Neural cell (in vitro differentiated cells): ENCODE measurements around the gene NTN5. TPM values are rescaled to one million over a fixed set of nuclear protein-coding genes. Genes with fewer than 3 reads are reported as not detected.

Experiments
- H2AFZ ChIP-seq: fragments of 200-600, 300-800 bp; sonication (generic), shearing (Covaris generic); 2 replicates; pipeline ENCODE4 v1.6.0; 2014; ENCODE audit warnings: low read depth, mild to moderate bottlenecking, antibody characterized with exemption, low read length, moderate library complexity
- H3F3A ChIP-seq: fragments of 200-600 bp; shearing (Covaris generic); 2 replicates; pipeline ENCODE4 v1.6.1; 2016; ENCODE audit warnings: mild to moderate bottlenecking, moderate library complexity, mixed read lengths, antibody characterized with exemption, low read length; ENCODE audit not compliant: insufficient read depth, poor library complexity, severe bottlenecking
- H3K27ac ChIP-seq: fragments of 200-600, 300-800 bp; sonication (generic), shearing (Covaris generic); 2 replicates; pipeline ENCODE4 v1.5.1; 2014; ENCODE audit warnings: mild to moderate bottlenecking, low read length, moderate library complexity
- H3K27me3 ChIP-seq: fragments of 300-800, 200-600 bp; sonication (generic), shearing (Covaris generic); 2 replicates; pipeline ENCODE4 v1.6.0; 2014; ENCODE audit warnings: mild to moderate bottlenecking, low read depth, low read length, moderate library complexity; ENCODE audit not compliant: insufficient read depth
- H3K36me3 ChIP-seq: fragments of 300-800, 200-600 bp; sonication (generic), shearing (Covaris generic); 2 replicates; pipeline ENCODE4 v1.5.1; 2014; ENCODE audit warnings: mild to moderate bottlenecking, antibody characterized with exemption, low read length, moderate library complexity; ENCODE audit not compliant: insufficient read depth
- H3K4me2 ChIP-seq: fragments of 300-800, 200-600 bp; sonication (generic), shearing (Covaris generic); 2 replicates; pipeline ENCODE4 v1.6.0; 2014; ENCODE audit warnings: mild to moderate bottlenecking, low read length
- H3K4me3 ChIP-seq: fragments of 300-800, 200-600 bp; sonication (generic), shearing (Covaris generic); 2 replicates; pipeline ENCODE4 v1.5.1; 2014; ENCODE audit warnings: mild to moderate bottlenecking, low read length, moderate library complexity
- H3K79me2 ChIP-seq: fragments of 200-600 bp; shearing (Covaris generic); replicated peaks from 2 replicates; pipeline ENCODE4 v1.6.0; 2014; ENCODE audit warnings: mild to moderate bottlenecking, low read length, moderate library complexity; ENCODE audit not compliant: insufficient read depth
- H3K9ac ChIP-seq: fragments of 300-800, 200-600 bp; sonication (generic), shearing (Covaris generic); 2 replicates; pipeline ENCODE4 v1.6.1; 2016; ENCODE audit warnings: mild to moderate bottlenecking, low read length, mixed read lengths
- H3K9me2 ChIP-seq: fragments of 200-600 bp; shearing (Covaris generic); 2 replicates; pipeline ENCODE4 v1.6.1; 2016; ENCODE audit warnings: mild to moderate bottlenecking, low read length, mixed read lengths; ENCODE audit not compliant: insufficient read depth
- H3K9me3 ChIP-seq: fragments of 200-600, 300-800 bp; sonication (generic), shearing (Covaris generic); 2 replicates; pipeline ENCODE4 v1.6.1; 2016; ENCODE audit warnings: mild to moderate bottlenecking, mixed run types, low read length, moderate library complexity, mixed read lengths
- H4K20me1 ChIP-seq: fragments of 200-600 bp; shearing (Covaris generic); 2 replicates; pipeline ENCODE4 v1.6.1; 2016; ENCODE audit warnings: mild to moderate bottlenecking, mixed run types; ENCODE audit not compliant: insufficient read depth
- CTCF ChIP-seq: fragments of 450-650 bp; IDR thresholded peaks from 2 replicates; pipeline ENCODE4 v1.5.1; 2014; ENCODE audit warnings: antibody characterized with exemption, mild to moderate bottlenecking, moderate library complexity; ENCODE audit not compliant: poor library complexity, severe bottlenecking
- EP300 ChIP-seq: fragments of 450-650 bp; conservative IDR thresholded peaks from 2 replicates; pipeline ENCODE4 v1.6.1; 2014; ENCODE audit warnings: antibody characterized with exemption, mild to moderate bottlenecking, moderate library complexity; ENCODE audit not compliant: poor library complexity, severe bottlenecking
- EZH2 ChIP-seq: fragments of 200-600, 300-800 bp; shearing (Covaris generic), sonication (generic); IDR thresholded peaks from 2 replicates; pipeline ENCODE4 v1.6.1; 2014; ENCODE audit warnings: antibody characterized with exemption, low read length, borderline replicate concordance, mild to moderate bottlenecking; ENCODE audit not compliant: insufficient read depth, poor library complexity, severe bottlenecking
- MXI1 ChIP-seq: fragments of 450-650 bp; conservative IDR thresholded peaks from 2 replicates; pipeline ENCODE4 v1.6.1; 2014; ENCODE audit warnings: antibody characterized with exemption, mild to moderate bottlenecking; ENCODE audit not compliant: poor library complexity, severe bottlenecking
- POLR2AphosphoS5 ChIP-seq: IDR thresholded peaks from 2 replicates; pipeline ENCODE4 v1.6.1; 2012
- RAD21 ChIP-seq: fragments of 450-650 bp; conservative IDR thresholded peaks from 2 replicates; pipeline ENCODE4 v1.6.1; 2014; ENCODE audit warnings: antibody characterized with exemption, mild to moderate bottlenecking, moderate library complexity
- REST ChIP-seq: IDR thresholded peaks from 2 replicates; pipeline ENCODE4 v1.6.1; 2012; ENCODE audit warnings: borderline replicate concordance
- SMC3 ChIP-seq: fragments of 450-650 bp; conservative IDR thresholded peaks from 2 replicates; pipeline ENCODE4 v1.6.1; 2014; ENCODE audit warnings: antibody characterized with exemption, mild to moderate bottlenecking, moderate library complexity; ENCODE audit not compliant: poor library complexity
- TAF1 ChIP-seq: IDR thresholded peaks from 2 replicates; pipeline ENCODE4 v1.6.1; 2012; ENCODE audit warnings: low read depth
- polyA plus RNA-seq: library from polyadenylated mRNA; depleted of rRNA; stranded (reverse); fragments of >200 nt; gene quantifications from 2 replicates; pipeline ENCODE4 v1.2.3, GENCODE V29; 2014

Gene NTN5
- polyA plus RNA-seq, 1 donor from 2014 or later = not detected

- Histone ChIP-seq H4K20me1 (no peaks in the 10 kb centered on the region), H2AFZ (peak overlapping the region; percentile 37), H3K27ac (peak overlapping the region; percentile 94), H3K79me2 (no peaks in the 10 kb centered on the region), H3K36me3 (no peaks in the 10 kb centered on the region), H3K9me3 (no peaks in the 10 kb centered on the region), H3K9me2 (no peaks in the 10 kb centered on the region), H3F3A (no peaks in the 10 kb centered on the region), H3K4me2 (no peak overlapping the region), H3K4me3 (peak overlapping the region; percentile 74), H3K9ac (peak overlapping the region; percentile 91), H3K27me3 (no peaks in the 10 kb centered on the region)
- TF ChIP-seq MXI1 = no peak
- no peak for TF ChIP-seq POLR2AphosphoS5
- TF ChIP-seq EZH2 = no peak
- TF ChIP-seq CTCF = no peak
These were observed 26.0 kb downstream of the NTN5 start for GRCh38 chr19:48646722-48647216.

- peak within 1 kb of the TSS; percentile 37 for H2AFZ ChIP-seq
- TF ChIP-seq EP300 = no peak
- TF ChIP-seq POLR2AphosphoS5 = peak; percentile 68
- TF ChIP-seq SMC3 = peak; percentile 74
- peak; percentile 58 for TF ChIP-seq MXI1
- peak; percentile 52 for TF ChIP-seq TAF1
- peak; percentile 85 for TF ChIP-seq CTCF
- peak; percentile 68 for TF ChIP-seq REST
- peak; percentile 89 for TF ChIP-seq RAD21
- TF ChIP-seq EZH2 = no peak
- H3K27ac ChIP-seq = peak within 1 kb of the TSS; percentile 94
- peak within 1 kb of the TSS; percentile 74 for H3K4me3 ChIP-seq
- H3K9ac ChIP-seq = peak within 1 kb of the TSS; percentile 91
- no peaks in the 10 kb centered on the region for H3K9me3 ChIP-seq
- no peaks in the 10 kb centered on the region for H3K9me2 ChIP-seq
- no peaks in the 10 kb centered on the region for H3F3A ChIP-seq
- no peaks in the 10 kb centered on the region for H4K20me1 ChIP-seq
- no peaks in the 10 kb centered on the region for H3K79me2 ChIP-seq
- H3K27me3 ChIP-seq = no peaks in the 10 kb centered on the region
- no peaks in the 10 kb centered on the region for H3K36me3 ChIP-seq
- H3K4me2 ChIP-seq = peak within 1 kb of the TSS; percentile 62
These were observed 26.7 kb downstream of the NTN5 start, which contains the start of gene CA11 for GRCh38 chr19:48646001-48646721. CA11 (minus strand) TSS chr19:48646187; CDS start chr19:48645632, 555 bp downstream.
